Activated B cell treated with CpG ODN at 0.5 μM for 24 hours (primary cell): Measurements from ENCODE around the gene SLCO1B1. TPM values are rescaled to one million over a fixed set of nuclear protein-coding genes. Genes with fewer than 3 reads are reported as not detected.

Source experiments
- ATAC-seq: fragments of 200-7000 bp; cut with Tn5 transposase; one replicate; pipeline ENCODE4 v1.10.0; 2021; ENCODE audit warnings: low read depth, mild to moderate bottlenecking, moderate library complexity
- CTCF ChIA-PET: fragments of 350-600 bp; sonication (Branson Sonifier 250); formaldehyde crosslinking; loops from one replicate; lab custom pipeline; 2021; ENCODE audit warnings: antibody characterized with exemption; lab: Charles Lee
- POLR2A ChIA-PET: fragments of 350-600 bp; sonication (Branson Sonifier 250); formaldehyde crosslinking; loops from one replicate; lab custom pipeline; 2021; ENCODE audit warnings: antibody characterized with exemption; lab: Charles Lee
- DNase-seq: peaks from one replicate; pipeline ENCODE4 v3.0.0; 2022
- H3K27ac Mint-ChIP-seq: one replicate; pipeline ENCODE4 v1.8.0; 2020; ENCODE audit warnings: mixed read lengths
- H3K27me3 Mint-ChIP-seq: one replicate; pipeline ENCODE4 v1.8.0; 2021; ENCODE audit warnings: mixed read lengths
- H3K36me3 Mint-ChIP-seq: one replicate; pipeline ENCODE4 v1.8.0; 2021; ENCODE audit warnings: low read depth, mixed read lengths
- H3K4me1 Mint-ChIP-seq: one replicate; pipeline ENCODE4 v1.8.0; 2021; ENCODE audit warnings: mixed read lengths
- H3K4me3 Mint-ChIP-seq: one replicate; pipeline ENCODE4 v1.8.0; 2020; ENCODE audit warnings: mild to moderate bottlenecking, mixed read lengths
- H3K9me3 Mint-ChIP-seq: one replicate; pipeline ENCODE4 v1.8.0; 2020; ENCODE audit warnings: mixed read lengths
- CTCF ChIP-seq: fragments of 200-600 bp; IDR thresholded peaks from one replicate; pipeline ENCODE4 v1.8.0; 2022; ENCODE audit warnings: antibody characterized with exemption, mild to moderate bottlenecking
- intact Hi-C: fragments of 100-400 bp; cut with micrococcal nuclease; formaldehyde crosslinking; loops from one replicate; pipeline ENCODE4 v1.15.1; 2024
- total RNA-seq: library from RNA; stranded (reverse); gene quantifications from 2 replicates; pipeline ENCODE4 v1.2.3, GENCODE V29; 2022

SLCO1B1 gene
- total RNA-seq, 1 donor from 2014 or later: not detected

DNA sequence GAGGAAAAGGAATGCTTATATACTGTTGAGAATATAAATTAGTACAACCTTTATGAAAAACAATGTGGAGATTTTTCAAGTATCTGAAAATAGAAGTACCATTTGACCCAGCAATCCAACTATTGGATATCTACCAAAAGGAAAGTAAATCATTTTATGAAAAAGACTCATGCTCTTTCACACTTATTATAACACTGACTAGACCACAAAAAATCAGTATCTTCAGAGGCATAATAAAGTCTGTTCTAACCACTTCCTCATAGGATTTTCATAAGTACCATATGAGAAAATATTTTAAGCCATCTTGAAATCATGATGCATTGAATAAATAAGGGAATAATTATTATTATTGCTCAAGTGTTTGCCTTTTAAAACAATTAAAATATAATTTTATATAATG, 90.8 kb downstream of the SLCO1B1 start:
- H3K4me3 Mint-ChIP-seq: no peak overlapping the region
- POLR2A ChIA-PET: no interaction called here
- H3K27ac Mint-ChIP-seq: no peak overlapping the region
- CTCF ChIA-PET: no interaction called here
- no peak for DNase-seq
- no peaks in the 10 kb centered on the region for H3K9me3 Mint-ChIP-seq
- intact Hi-C loops: no loop called here
- H3K36me3 Mint-ChIP-seq: no peaks in the 10 kb centered on the region
- no peak for TF ChIP-seq CTCF
- no peak for ATAC-seq
- no peaks in the 10 kb centered on the region for H3K27me3 Mint-ChIP-seq
- no peaks in the 10 kb centered on the region for H3K4me1 Mint-ChIP-seq

DNA sequence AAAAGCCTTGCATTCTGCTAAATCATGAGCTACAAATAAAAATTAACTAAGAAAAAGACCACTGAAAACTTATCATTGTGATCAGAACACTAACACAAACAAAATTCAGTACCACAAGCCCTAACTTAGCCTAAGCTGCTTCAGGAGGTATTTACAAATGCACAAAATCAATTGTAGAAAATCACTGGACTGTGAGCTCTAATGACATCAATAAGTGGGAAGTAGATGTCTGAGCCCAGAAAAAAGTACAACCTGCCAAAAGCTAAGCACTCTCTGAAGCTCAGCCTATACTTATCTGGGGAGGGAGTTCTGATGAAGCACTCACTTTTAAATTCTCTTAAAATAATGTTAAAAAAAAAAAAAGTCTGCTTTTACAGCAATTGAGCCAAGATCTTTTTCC, 92.9 kb downstream of the SLCO1B1 start:
- POLR2A ChIA-PET: no interaction called here
- Mint-ChIP-seq H3K27ac (no peak overlapping the region), H3K4me3 (no peak overlapping the region), H3K27me3 (no peaks in the 10 kb centered on the region), H3K36me3 (no peaks in the 10 kb centered on the region), H3K9me3 (no peaks in the 10 kb centered on the region), H3K4me1 (no peaks in the 10 kb centered on the region)
- CTCF ChIA-PET: no interaction called here
- no peak for DNase-seq
- intact Hi-C loops: no loop called here
- ATAC-seq: no peak
- no peak for TF ChIP-seq CTCF

DNA sequence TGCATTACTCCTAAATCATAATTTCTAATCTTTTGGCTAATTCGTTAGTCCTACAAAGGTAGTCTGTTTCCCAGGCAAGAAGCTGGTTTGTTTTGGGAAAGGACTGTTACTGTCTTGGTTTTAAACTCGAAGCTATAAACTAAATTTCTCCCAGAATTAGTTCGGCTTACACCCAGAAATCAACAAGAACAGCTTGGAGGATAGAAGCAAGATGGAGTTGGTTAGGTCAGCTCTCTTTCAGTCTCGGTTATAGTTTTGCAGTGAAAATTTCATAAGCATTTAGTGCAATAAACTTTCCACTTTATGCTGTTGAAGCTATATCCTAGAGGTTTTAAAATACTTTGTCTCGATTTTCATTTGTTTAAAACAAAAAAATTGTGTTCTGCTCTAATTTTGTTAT, 103.4 kb downstream of the SLCO1B1 start:
- no peak overlapping the region for H3K4me3 Mint-ChIP-seq
- ChIA-PET CTCF (no interaction called here), POLR2A (no interaction called here)
- DNase-seq (no peak), ATAC-seq (no peak)
- H3K9me3 Mint-ChIP-seq: no peaks in the 10 kb centered on the region
- no peak for TF ChIP-seq CTCF
- no peaks in the 10 kb centered on the region for H3K4me1 Mint-ChIP-seq
- no peaks in the 10 kb centered on the region for H3K36me3 Mint-ChIP-seq
- no peaks in the 10 kb centered on the region for H3K27me3 Mint-ChIP-seq
- intact Hi-C loops: no loop called here
- no peak overlapping the region for H3K27ac Mint-ChIP-seq

DNA sequence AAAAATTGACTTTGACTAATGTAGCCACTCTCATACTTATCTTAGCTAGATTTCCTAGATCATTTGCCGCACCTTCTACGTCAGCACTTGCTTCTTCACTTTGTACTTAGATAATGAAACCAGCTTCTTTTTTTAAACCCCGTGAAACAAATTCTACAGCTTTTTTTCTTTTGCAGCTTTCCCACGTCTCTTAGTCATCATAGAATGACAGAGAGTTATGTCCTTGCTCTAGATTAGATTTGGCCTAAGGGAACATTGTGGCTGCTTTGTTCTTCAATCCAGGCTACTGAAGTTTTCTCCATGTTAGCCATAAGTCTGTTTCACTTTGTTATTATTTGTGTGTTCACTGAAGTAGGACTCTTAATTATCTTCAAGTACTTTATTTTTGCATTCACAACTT, 108.9 kb downstream of the SLCO1B1 start:
- ATAC-seq (no peak), DNase-seq (no peak)
- no peak overlapping the region for H3K27ac Mint-ChIP-seq
- no peaks in the 10 kb centered on the region for H3K9me3 Mint-ChIP-seq
- H3K4me1 Mint-ChIP-seq: no peaks in the 10 kb centered on the region
- no peak overlapping the region for H3K4me3 Mint-ChIP-seq
- intact Hi-C loops: no loop called here
- H3K27me3 Mint-ChIP-seq: no peaks in the 10 kb centered on the region
- no peak for TF ChIP-seq CTCF
- ChIA-PET POLR2A (no interaction called here), CTCF (interaction anchor here (1.0 kb wide), 1 partner anchor 9 kb away, joined by 3 read pairs; no protein-coding TSS in a partner anchor)
- H3K36me3 Mint-ChIP-seq: no peaks in the 10 kb centered on the region

GRCh38 chr12:21248679-21249078, 117.7 kb downstream of the SLCO1B1 start:
- CTCF ChIA-PET: interaction anchor here (0.7 to 1.9 kb wide), 3 partner anchors 9 to 1011 kb away, joined by 3 to 19 read pairs (median 3); no protein-coding TSS in a partner anchor
- ATAC-seq (no peak), DNase-seq (no peak)
- Mint-ChIP-seq H3K4me1 (no peaks in the 10 kb centered on the region), H3K27ac (no peak overlapping the region), H3K9me3 (no peaks in the 10 kb centered on the region), H3K36me3 (no peaks in the 10 kb centered on the region), H3K27me3 (no peaks in the 10 kb centered on the region), H3K4me3 (no peak overlapping the region)
- intact Hi-C loops: loop anchor here (1.0 kb wide), 1 partner anchor 432 kb away; no protein-coding TSS in a partner anchor
- no peak for TF ChIP-seq CTCF
- POLR2A ChIA-PET: no interaction called here
